ENCODE data around the gene PEMT.
A peak's percentile ranks its signal among the peaks of the same experiment; 100 is the strongest.
"Not testable (repeated sequence)": the region's sequence is repeated elsewhere in the genome, so short reads cannot be mapped to it uniquely, and the experiment has no call there.

The PEMT gene

DNA sequence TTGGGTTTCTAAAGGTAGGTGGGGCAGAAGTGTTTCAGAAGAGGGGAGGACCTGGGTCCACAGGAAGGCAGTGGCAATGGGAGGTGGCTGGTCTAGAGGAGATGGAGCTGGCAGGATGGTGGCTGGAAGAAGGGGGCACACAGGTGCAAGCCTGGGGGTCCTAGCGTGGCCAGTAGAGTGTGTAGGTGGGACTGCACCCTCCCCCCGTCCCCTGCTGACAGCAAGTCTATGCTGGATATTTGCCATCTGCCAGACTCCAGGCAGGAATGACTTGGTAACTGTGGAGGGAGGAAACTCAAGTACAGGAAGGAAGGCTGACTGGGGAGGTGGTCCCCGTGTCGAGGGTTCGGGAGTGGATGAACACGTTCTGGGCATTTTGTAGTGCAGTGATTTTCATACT lies 106.1 kb downstream of the PEMT start:
- no peak for DNase-seq (ENCODE audit: low read depth)

DNA sequence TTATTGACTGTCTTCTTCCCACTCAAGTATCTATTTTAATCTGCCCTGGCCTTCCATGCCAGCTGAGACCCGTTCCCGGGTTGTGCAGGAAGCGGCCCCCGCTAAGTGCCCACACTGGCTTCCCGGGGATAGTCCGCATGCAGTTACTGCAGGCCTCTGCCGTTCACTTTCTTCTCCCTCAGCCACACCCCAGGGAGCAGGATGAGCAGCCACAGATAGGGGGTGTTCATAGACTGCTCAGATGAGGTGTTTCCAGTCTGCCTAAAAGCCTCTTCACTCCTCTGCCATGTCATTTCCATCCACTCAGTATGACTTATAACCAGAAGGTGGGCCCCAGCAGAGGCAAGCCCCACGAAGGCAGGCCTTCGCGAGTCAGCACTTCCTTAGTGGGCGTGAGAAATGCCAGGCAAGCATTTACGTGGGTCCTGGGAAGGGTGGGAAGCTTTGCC lies 107.0 kb downstream of the PEMT start:
- DNase-seq (ENCODE audit: low read depth), result no peak

DNA sequence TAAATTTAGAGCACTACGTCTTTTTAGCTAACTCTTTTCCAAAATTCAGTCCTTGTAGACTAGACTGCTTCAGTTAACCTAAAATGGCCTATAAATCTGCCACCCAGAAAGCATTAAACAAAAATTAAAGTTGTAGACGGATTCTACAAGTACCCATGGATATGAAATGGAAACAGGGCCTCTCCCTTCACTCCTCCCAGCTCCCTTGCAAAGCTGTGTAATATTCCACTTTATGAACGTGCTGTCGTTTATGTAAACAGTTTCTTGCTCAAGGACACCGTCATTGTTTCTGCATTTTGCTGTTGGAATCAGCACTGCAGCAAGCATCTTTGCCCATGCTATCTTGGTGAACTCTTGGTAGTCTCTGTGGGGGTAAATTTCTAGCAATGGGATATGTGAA lies 109.6 kb downstream of the PEMT start:
- DNase-seq (ENCODE audit: low read depth), result no peak

- no peak for DNase-seq (ENCODE audit: low read depth)
Measured at GRCh38 chr17:17480593-17481148, 110.8 kb downstream of the PEMT start.

GRCh38 chr17:17479209-17479608 lies 112.3 kb downstream of the PEMT start:
- DNase-seq (ENCODE audit: low read depth), result no peak

- DNase-seq (ENCODE audit: low read depth), result peak; percentile 93
Measured at GRCh38 chr17:17476865-17477467, 114.5 kb downstream of the PEMT start, which contains the start of gene MED9. TSS of gene MED9 (plus strand) at chr17:17477000. CDS start at chr17:17477042, 42 bp downstream.

DNA sequence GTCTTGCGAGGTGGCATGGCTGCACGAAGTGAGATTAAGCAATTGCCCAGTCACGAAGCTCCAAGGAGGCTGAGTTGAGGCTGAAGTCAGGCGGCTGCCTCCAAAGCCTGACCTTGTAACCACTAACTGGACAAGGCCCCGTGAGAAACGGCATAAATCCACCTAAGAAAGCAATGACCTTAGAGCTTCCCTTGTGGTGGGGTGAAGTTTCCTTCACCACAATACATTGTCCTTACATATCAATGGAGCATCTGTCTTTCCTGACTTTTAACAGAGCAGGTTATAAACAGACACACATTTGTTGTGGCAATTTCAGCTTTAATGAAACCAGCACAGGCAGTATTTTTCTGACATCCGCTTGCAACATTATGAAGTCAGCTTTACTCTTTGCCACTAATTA lies 117.2 kb downstream of the PEMT start:
- no peak for DNase-seq (ENCODE audit: low read depth)

- DNase-seq (ENCODE audit: low read depth), result no peak
Measured at GRCh38 chr17:17472333-17472920, 119.1 kb downstream of the PEMT start.

GRCh38 chr17:17469996-17470395 lies 121.5 kb downstream of the PEMT start:
- DNase-seq (ENCODE audit: low read depth), result no peak

- DNase-seq (ENCODE audit: low read depth), result no peak
Measured at GRCh38 chr17:17469358-17469757, 122.2 kb downstream of the PEMT start.

GRCh38 chr17:17468217-17469010 lies 123.1 kb downstream of the PEMT start:
- no peak for DNase-seq (ENCODE audit: low read depth)

DNA sequence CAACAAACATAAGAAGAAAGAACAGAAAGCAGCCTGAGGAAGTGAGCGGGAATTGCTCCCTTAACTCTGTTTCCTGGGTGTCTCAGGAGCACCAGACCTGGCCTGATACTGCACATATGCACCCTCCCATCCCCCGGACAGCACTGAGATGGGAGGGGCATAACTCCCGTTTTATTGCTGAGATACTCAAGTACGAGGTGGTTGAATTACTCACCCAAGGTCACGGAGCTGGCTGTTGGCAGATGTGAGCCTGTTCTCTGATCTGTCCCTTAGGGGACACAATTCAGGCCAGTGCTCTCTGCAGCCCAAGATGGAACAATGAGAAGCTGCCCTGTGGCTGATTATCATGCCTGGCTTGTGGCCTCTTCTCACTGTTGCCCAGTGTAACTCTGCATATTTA lies 123.8 kb downstream of the PEMT start:
- DNase-seq (ENCODE audit: low read depth), result no peak

DNA sequence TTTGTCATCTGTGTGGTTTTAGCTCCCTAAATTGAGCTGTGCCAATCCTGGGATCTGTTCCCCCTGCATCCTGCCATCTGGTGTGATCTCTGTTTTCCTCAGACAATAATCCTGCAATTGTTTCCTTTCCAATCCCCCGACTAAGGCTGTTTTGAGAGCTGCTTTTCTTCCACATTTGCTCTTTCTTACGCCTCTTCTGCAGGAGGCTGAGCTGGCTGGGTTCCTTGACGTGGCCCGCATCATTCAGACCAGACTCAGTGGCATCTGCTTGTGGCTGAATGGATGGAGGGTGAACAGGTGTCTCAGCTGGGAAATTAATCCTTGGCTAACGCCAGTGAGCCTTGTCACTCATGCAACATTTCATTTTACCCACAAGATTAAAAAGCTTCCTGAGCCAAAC lies 124.5 kb downstream of the PEMT start:
- no peak for DNase-seq (ENCODE audit: low read depth)

DNA sequence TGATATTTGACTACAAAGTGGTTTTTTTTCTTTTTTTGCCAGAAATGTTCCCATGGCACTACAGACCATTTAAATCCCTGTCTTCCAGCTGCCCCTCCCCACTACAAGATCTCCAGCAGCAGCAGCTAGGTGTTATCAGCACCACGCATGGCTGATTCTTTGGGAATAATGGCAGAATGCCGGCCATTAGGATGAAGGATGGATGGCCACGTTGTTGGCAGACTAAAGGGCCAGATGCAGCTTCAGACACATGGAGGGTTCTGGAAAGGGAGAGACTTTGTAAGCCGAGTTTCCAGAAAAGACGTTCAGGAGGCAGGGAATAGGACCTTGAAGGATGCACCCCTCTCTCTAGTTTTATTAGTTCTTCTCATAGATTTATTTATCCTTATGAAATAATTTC lies 125.0 kb downstream of the PEMT start:
- no peak for DNase-seq (ENCODE audit: low read depth)

- not testable (repeated sequence) for DNase-seq (ENCODE audit: low read depth)
Measured at GRCh38 chr17:17465878-17466277, 125.6 kb downstream of the PEMT start.

GRCh38 chr17:17463821-17464220 lies 127.7 kb downstream of the PEMT start:
- DNase-seq (ENCODE audit: low read depth), result no peak

DNA sequence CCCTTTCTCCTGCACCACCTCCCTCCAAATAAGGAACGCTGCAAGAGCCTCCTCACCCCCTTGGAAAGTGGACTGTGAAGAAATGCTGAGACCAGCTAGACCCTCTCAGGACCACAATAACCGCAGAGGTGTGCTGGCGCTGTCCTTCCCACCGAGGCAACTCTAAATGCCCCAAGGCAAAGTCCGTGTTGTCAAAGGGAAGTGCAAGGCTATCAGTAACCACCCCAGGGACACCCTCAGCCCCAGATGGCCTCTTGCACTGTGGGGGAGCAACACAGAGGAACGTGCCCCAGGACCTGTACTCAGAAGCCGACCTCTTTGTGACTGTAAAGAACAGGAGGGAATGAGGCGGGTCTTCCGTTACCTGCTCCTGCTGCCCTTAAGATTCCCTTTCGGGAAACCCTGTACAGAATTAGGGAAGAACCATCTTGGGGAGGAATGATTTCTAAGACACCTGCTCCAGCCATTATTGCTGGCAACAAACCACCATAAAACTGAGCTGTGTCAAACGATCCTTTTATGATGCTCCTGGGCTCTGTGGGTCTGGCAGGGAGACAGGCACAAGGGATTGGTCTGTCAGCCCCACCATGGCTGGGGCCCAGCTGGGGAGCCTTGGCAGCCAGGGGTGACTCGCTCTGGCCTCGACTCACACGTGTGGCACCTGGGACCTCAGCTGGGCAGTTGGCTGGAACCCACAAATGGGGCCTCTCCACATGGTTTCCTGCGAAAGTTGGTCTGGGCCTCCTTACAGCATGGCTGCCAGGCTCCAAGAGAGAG lies 129.3 kb downstream of the PEMT start:
- DNase-seq (ENCODE audit: low read depth), result no peak

DNA sequence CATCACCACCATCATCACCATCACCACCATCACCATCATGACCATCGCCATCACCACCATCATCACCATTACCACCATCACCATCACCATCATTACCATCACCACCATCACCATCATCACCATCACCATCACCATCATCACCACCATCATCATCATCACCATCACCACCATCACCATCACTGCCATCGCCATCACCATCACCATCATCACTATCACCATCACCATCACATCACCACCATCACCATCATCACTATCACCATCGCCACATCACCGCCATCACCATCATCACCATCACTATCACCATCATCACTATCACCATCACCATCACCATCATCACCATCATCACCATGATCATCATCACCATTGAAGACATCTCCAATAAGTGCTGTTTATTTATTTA lies 131.5 kb downstream of the PEMT start:
- DNase-seq (ENCODE audit: low read depth), result no peak

GRCh38 chr17:17457680-17458079 lies 133.8 kb downstream of the PEMT start:
- no peak for DNase-seq (ENCODE audit: low read depth)

- DNase-seq (ENCODE audit: low read depth), result no peak
Measured at GRCh38 chr17:17456251-17456650, 135.3 kb downstream of the PEMT start.

All from activated gamma-delta T cell treated with anti-CD3 and anti-CD28 coated beads, Interleukin-2, amount 50 U/mL, for 16 hours (primary cell).